HepG2 (cell line): ENCODE data around the gene UGP2. TPM values are rescaled to one million over a fixed set of nuclear protein-coding genes. Genes with fewer than 3 reads are reported as not detected.

Experiments used
- JARID2 ChIP-seq: sonication (generic); formaldehyde crosslinking; IDR thresholded peaks from 2 replicates; pipeline ENCODE4 v1.8.1; 2023; ENCODE audit warnings: missing genetic modification reagents, inconsistent platforms; ENCODE audit not compliant: insufficient replicate concordance
- MIXL1 ChIP-seq: IDR thresholded peaks from 2 replicates; pipeline ENCODE4 v1.6.1; 2016
- MZF1 ChIP-seq: sonication (generic); formaldehyde crosslinking; IDR thresholded peaks from 2 replicates; pipeline ENCODE4 v1.8.1; 2023; ENCODE audit warnings: mild to moderate bottlenecking, missing genetic modification reagents, borderline replicate concordance
- PCBP2 ChIP-seq: fragments of 200-400 bp; formaldehyde crosslinking; optimal IDR thresholded peaks from 2 replicates; pipeline ENCODE3; 2018; ENCODE audit warnings: low read length, low read depth; ENCODE audit not compliant: poor library complexity, severe bottlenecking
- SIN3A ChIP-seq: IDR thresholded peaks from 2 replicates; pipeline ENCODE4 v1.6.1; 2011; ENCODE audit warnings: low read depth, mild to moderate bottlenecking, control low read depth, low read length, borderline replicate concordance
- ZNF552 ChIP-seq: sonication (generic); formaldehyde crosslinking; IDR thresholded peaks from 2 replicates; pipeline ENCODE4 v1.9.0; 2022; ENCODE audit warnings: missing genetic modification reagents, mild to moderate bottlenecking, borderline replicate concordance
- ZNF569 ChIP-seq: sonication (generic); formaldehyde crosslinking; IDR thresholded peaks from 2 replicates; pipeline ENCODE4 v1.5.0; 2020; ENCODE audit warnings: mild to moderate bottlenecking, missing genetic modification reagents, moderate library complexity, borderline replicate concordance
- ZNF614 ChIP-seq: IDR thresholded peaks from 2 replicates; pipeline ENCODE4 v1.6.1; 2018; ENCODE audit warnings: missing biosample characterization, missing genetic modification reagents, inconsistent platforms, borderline replicate concordance
- ZNF709 ChIP-seq: sonication (generic); formaldehyde crosslinking; IDR thresholded peaks from 2 replicates; pipeline ENCODE4 v1.5.0; 2020; ENCODE audit warnings: mild to moderate bottlenecking, missing genetic modification reagents
- ZNF816 ChIP-seq: sonication (generic); formaldehyde crosslinking; IDR thresholded peaks from 2 replicates; pipeline ENCODE4 v1.8.0; 2022; ENCODE audit warnings: missing genetic modification reagents, mild to moderate bottlenecking, borderline replicate concordance
- polyA plus RNA-seq, 8 experiments: library from polyadenylated mRNA; depleted of rRNA in 3 of 8; stranded (reverse) in 7 of 8; unstranded in 1 of 8; fragments of >200 nt; fragmentation: Illumina TruSeq in 4 of 8; extraction: Trizol in 4 of 8; gene quantifications; 2 replicates each; pipeline versions ENCODE4 v1.2.1 to v1.2.3, GENCODE V29; 2011 to 2016; ENCODE audit warnings: low read depth in 4 of 8, missing spikeins in 1 of 8, mixed read lengths in 1 of 8; ENCODE audit not compliant: insufficient read depth in 1 of 8
- total RNA-seq, 5 experiments: library from RNA; depleted of rRNA; stranded (reverse); fragments of >200 nt; fragmentation: Illumina TruSeq; extraction: Trizol; gene quantifications; 2 replicates each; pipeline ENCODE4 v1.2.3, GENCODE V29; 2016; ENCODE audit warnings: low read depth in 1 of 5
- TF ChIP-seq, protein P1 (sequence below): sonication (generic); formaldehyde crosslinking; IDR thresholded peaks from 2 replicates; pipeline ENCODE4 v1.8.1; 2023; ENCODE audit warnings: mild to moderate bottlenecking, inconsistent platforms, moderate library complexity, missing genetic modification reagents, borderline replicate concordance
- TF ChIP-seq, protein P2 (sequence below): sonication (generic); formaldehyde crosslinking; IDR thresholded peaks from 2 replicates; pipeline ENCODE4 v1.4.0; 2020; ENCODE audit warnings: mild to moderate bottlenecking, low read depth, missing genetic modification reagents
- TF ChIP-seq, protein P3 (sequence below): sonication (generic); formaldehyde crosslinking; IDR thresholded peaks from 2 replicates; pipeline ENCODE4 v1.4.0; 2020; ENCODE audit warnings: missing genetic modification reagents, borderline replicate concordance
- TF ChIP-seq, protein P4 (sequence below), 2 experiments: fragments of 450-650 bp in 1 of 2; sonication (generic) in 1 of 2; formaldehyde crosslinking in 1 of 2; IDR thresholded peaks; 2 replicates each; pipeline versions ENCODE4 v1.6.1 to v1.8.0; 2016 to 2022; ENCODE audit warnings: antibody characterized with exemption in 1 of 2, mild to moderate bottlenecking in 1 of 2, missing genetic modification reagents in 1 of 2

Gene UGP2
- total and polyA plus RNA-seq, 2 of the 13 experiments (the other 11 are each of a cell fraction or from before 2014, with no cell fraction given) = 96.0 to 134 TPM

GRCh38 chr2:63840081-63840784, 1.5 kb upstream of the UGP2 start (continued):
- TF ChIP-seq, protein P1, sequence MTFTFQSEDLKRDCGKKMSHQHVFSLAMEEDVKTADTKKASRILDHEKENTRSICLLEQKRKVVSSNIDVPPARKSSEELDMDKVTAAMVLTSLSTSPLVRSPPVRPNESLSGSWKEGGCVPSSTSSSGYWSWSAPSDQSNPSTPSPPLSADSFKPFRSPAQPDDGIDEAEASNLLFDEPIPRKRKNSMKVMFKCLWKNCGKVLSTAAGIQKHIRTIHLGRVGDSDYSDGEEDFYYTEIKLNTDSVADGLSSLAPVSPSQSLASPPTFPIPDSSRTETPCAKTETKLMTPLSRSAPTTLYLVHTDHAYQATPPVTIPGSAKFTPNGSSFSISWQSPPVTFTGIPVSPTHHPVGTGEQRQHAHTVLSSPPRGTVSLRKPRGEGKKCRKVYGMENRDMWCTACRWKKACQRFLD (CRISPR knock-in tag) = peak; percentile 69; the same call in 1 of the 2 replicates
- TF ChIP-seq SIN3A = peak; percentile 96; the same call in 1 of the 2 replicates
- no peak for TF ChIP-seq PCBP2
- 0 out of 2 replicates have a peak, but pooled peaks have one; percentile 10 for TF ChIP-seq ZNF816 (CRISPR knock-in tag)
- TF ChIP-seq MZF1 (CRISPR knock-in tag) = no peak
- TF ChIP-seq, protein P2, sequence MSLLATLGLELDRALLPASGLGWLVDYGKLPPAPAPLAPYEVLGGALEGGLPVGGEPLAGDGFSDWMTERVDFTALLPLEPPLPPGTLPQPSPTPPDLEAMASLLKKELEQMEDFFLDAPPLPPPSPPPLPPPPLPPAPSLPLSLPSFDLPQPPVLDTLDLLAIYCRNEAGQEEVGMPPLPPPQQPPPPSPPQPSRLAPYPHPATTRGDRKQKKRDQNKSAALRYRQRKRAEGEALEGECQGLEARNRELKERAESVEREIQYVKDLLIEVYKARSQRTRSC = no peak
- TF ChIP-seq, protein P3, sequence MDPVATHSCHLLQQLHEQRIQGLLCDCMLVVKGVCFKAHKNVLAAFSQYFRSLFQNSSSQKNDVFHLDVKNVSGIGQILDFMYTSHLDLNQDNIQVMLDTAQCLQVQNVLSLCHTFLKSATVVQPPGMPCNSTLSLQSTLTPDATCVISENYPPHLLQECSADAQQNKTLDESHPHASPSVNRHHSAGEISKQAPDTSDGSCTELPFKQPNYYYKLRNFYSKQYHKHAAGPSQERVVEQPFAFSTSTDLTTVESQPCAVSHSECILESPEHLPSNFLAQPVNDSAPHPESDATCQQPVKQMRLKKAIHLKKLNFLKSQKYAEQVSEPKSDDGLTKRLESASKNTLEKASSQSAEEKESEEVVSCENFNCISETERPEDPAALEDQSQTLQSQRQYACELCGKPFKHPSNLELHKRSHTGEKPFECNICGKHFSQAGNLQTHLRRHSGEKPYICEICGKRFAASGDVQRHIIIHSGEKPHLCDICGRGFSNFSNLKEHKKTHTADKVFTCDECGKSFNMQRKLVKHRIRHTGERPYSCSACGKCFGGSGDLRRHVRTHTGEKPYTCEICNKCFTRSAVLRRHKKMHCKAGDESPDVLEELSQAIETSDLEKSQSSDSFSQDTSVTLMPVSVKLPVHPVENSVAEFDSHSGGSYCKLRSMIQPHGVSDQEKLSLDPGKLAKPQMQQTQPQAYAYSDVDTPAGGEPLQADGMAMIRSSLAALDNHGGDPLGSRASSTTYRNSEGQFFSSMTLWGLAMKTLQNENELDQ (CRISPR knock-in tag) = peak; percentile 38; the same call in 1 of the 2 replicates
- TF ChIP-seq ZNF552 (CRISPR knock-in tag) = no peak
- no peak; the same call in 1 of the 2 replicates for TF ChIP-seq ZNF709
- no peak for TF ChIP-seq ZNF569
- TF ChIP-seq, protein P4, sequence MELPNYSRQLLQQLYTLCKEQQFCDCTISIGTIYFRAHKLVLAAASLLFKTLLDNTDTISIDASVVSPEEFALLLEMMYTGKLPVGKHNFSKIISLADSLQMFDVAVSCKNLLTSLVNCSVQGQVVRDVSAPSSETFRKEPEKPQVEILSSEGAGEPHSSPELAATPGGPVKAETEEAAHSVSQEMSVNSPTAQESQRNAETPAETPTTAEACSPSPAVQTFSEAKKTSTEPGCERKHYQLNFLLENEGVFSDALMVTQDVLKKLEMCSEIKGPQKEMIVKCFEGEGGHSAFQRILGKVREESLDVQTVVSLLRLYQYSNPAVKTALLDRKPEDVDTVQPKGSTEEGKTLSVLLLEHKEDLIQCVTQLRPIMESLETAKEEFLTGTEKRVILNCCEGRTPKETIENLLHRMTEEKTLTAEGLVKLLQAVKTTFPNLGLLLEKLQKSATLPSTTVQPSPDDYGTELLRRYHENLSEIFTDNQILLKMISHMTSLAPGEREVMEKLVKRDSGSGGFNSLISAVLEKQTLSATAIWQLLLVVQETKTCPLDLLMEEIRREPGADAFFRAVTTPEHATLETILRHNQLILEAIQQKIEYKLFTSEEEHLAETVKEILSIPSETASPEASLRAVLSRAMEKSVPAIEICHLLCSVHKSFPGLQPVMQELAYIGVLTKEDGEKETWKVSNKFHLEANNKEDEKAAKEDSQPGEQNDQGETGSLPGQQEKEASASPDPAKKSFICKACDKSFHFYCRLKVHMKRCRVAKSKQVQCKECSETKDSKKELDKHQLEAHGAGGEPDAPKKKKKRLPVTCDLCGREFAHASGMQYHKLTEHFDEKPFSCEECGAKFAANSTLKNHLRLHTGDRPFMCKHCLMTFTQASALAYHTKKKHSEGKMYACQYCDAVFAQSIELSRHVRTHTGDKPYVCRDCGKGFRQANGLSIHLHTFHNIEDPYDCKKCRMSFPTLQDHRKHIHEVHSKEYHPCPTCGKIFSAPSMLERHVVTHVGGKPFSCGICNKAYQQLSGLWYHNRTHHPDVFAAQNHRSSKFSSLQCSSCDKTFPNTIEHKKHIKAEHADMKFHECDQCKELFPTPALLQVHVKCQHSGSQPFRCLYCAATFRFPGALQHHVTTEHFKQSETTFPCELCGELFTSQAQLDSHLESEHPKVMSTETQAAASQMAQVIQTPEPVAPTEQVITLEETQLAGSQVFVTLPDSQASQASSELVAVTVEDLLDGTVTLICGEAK (IDR thresholded peaks at IDR 0.05) = no peak
- TF ChIP-seq, protein P4 (CRISPR knock-in tag; IDR thresholded peaks at IDR 0.05) = 0 out of 2 replicates have a peak, but pooled peaks have one; percentile 44
- TF ChIP-seq MIXL1 (CRISPR knock-in tag) = no peak
- TF ChIP-seq ZNF614 = no peak
- TF ChIP-seq JARID2 (CRISPR knock-in tag) = no peak
